Tibial nerve (tissue), 4 donors: Measurements from ENCODE around the gene ARHGAP25.

ENCODE experiments used
- EP300 ChIP-seq, 2 donors: sonication (generic); formaldehyde crosslinking; IDR thresholded peaks; one replicate each; pipeline ENCODE4 v1.6.1; 2017; ENCODE audit warnings: antibody characterized with exemption in 2 of 2, mild to moderate bottlenecking in 1 of 2
- POLR2A ChIP-seq, 2 donors: fragments of 450-650 bp; IDR thresholded peaks; one replicate each; pipeline ENCODE4 v1.6.1; 2017; ENCODE audit warnings: antibody characterized with exemption in 2 of 2, mild to moderate bottlenecking in 2 of 2, moderate library complexity in 2 of 2
- TF ChIP-seq, protein P1 (sequence below), 5 experiments: fragments of 200-600 bp in 3 of 5; fragments of 450-650 bp in 2 of 5; sonication (generic) in 3 of 5; IDR thresholded peaks; one replicate each; pipeline ENCODE4 v1.5.1; 2016 to 2019; ENCODE audit warnings: antibody characterized with exemption in 5 of 5, mild to moderate bottlenecking in 3 of 5, moderate library complexity in 2 of 5

DNA sequence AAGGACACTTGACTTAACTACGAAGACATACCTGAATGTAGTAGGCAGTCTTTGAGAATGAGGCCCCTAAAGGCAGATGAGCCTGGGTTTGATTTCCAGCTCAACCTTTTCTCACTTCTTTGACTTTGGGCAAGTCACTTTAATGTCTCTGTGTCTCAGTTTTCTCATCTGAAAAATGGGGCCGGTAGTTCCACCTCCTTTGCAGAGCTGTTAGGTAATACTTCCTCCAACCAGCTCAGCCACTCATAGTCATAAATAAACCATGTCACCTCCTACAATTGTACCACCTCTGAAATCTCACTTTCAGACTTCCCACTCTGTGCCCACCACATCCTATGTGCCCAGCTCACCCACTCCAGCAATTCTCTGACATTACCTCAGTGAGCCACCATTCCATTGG lies 10.4 kb downstream of the ARHGAP25 start:
- TF ChIP-seq, protein P1, sequence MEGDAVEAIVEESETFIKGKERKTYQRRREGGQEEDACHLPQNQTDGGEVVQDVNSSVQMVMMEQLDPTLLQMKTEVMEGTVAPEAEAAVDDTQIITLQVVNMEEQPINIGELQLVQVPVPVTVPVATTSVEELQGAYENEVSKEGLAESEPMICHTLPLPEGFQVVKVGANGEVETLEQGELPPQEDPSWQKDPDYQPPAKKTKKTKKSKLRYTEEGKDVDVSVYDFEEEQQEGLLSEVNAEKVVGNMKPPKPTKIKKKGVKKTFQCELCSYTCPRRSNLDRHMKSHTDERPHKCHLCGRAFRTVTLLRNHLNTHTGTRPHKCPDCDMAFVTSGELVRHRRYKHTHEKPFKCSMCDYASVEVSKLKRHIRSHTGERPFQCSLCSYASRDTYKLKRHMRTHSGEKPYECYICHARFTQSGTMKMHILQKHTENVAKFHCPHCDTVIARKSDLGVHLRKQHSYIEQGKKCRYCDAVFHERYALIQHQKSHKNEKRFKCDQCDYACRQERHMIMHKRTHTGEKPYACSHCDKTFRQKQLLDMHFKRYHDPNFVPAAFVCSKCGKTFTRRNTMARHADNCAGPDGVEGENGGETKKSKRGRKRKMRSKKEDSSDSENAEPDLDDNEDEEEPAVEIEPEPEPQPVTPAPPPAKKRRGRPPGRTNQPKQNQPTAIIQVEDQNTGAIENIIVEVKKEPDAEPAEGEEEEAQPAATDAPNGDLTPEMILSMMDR (IDR thresholded peaks at IDR 0.05) = no peak
- TF ChIP-seq POLR2A (IDR thresholded peaks at IDR 0.05) (no peak), EP300 (IDR thresholded peaks at IDR 0.05) (no peak)
